Right ventricle myocardium inferior (tissue), 1 donor: ENCODE data around the gene ERLEC1. TPM values are rescaled to one million over a fixed set of nuclear protein-coding genes. Genes with fewer than 3 reads are reported as not detected.
"Not testable (repeated sequence)": the region's sequence is repeated elsewhere in the genome, so short reads cannot be mapped to it uniquely, and the experiment has no call there.

Source experiments
- ATAC-seq: fragments of 200-7000 bp; cut with Tn5 transposase; one replicate; pipeline ENCODE4 v1.9.1; 2020; ENCODE audit warnings: mild to moderate bottlenecking, moderate library complexity
- DNase-seq: peaks from one replicate; pipeline ENCODE4 v3.0.0; 2021; ENCODE audit errors: missing footprints
- intact Hi-C: fragments of 100-400 bp; cut with DNase I; formaldehyde crosslinking; loops from one replicate; pipeline ENCODE4 v1.11.0; 2022
- total RNA-seq: library from RNA; stranded (reverse); fragmentation: NEBNext Ultra II Directional; extraction: Animal tissue kit (Norgen Biotek cat#: 25700); gene quantifications from one replicate; pipeline ENCODE4 v1.2.1, GENCODE V29; 2021
- donor health status: DM: no; HTN: yes; CAD: no; lungs with severe emphysema.

Gene ERLEC1
- total RNA-seq, 1 donor from 2014 or later: 33.9 TPM

- DNase-seq (no peak), ATAC-seq (no peak)
- intact Hi-C loops: no loop called here
These were observed 8.2 kb upstream of the ERLEC1 start for GRCh38 chr2:53778536-53779162.

- no peak for DNase-seq
- no peak for ATAC-seq
These were observed 6.8 kb upstream of the ERLEC1 start for GRCh38 chr2:53780056-53780455.

GRCh38 chr2:53782676-53783075 lies 4.2 kb upstream of the ERLEC1 start:
- DNase-seq (no peak), ATAC-seq (no peak)
- intact Hi-C loops: no loop called here

More at GRCh38 chr2:53780056-53780455, 6.8 kb upstream of the ERLEC1 start:
- intact Hi-C loops: no loop called here

- no peak for ATAC-seq
- DNase-seq: no peak
- intact Hi-C loops: no loop called here
These were observed 2.4 kb upstream of the ERLEC1 start for GRCh38 chr2:53784436-53784835.

GRCh38 chr2:53785366-53785765 lies 1.5 kb upstream of the ERLEC1 start:
- no peak for ATAC-seq
- DNase-seq: no peak
- intact Hi-C loops: no loop called here

GRCh38 chr2:53786352-53786704 lies 516 bp upstream of the ERLEC1 start:
- intact Hi-C loops: no loop called here
- peak; percentile 32 for ATAC-seq
- DNase-seq: peak; percentile 71

- intact Hi-C loops: no loop called here
- DNase-seq (no peak), ATAC-seq (no peak)
These were observed 908 bp downstream of the ERLEC1 start for GRCh38 chr2:53787614-53788289.

- intact Hi-C loops: no loop called here
- ATAC-seq: no peak
These were observed 6.4 kb downstream of the ERLEC1 start for GRCh38 chr2:53793261-53793660.

GRCh38 chr2:53793821-53794220 lies 7.0 kb downstream of the ERLEC1 start:
- ATAC-seq: no peak
- intact Hi-C loops: no loop called here
- no peak for DNase-seq

More at GRCh38 chr2:53793261-53793660, 6.4 kb downstream of the ERLEC1 start:
- no peak for DNase-seq

GRCh38 chr2:53801547-53801946 lies 14.7 kb downstream of the ERLEC1 start:
- ATAC-seq: no peak
- DNase-seq: no peak
- intact Hi-C loops: no loop called here

- DNase-seq: no peak
- intact Hi-C loops: no loop called here
- ATAC-seq: no peak
These were observed 15.8 kb downstream of the ERLEC1 start for GRCh38 chr2:53802617-53803151.

GRCh38 chr2:53811601-53812000 lies 24.8 kb downstream of the ERLEC1 start:
- ATAC-seq: peak; percentile 50
- no peak for DNase-seq
- intact Hi-C loops: no loop called here

GRCh38 chr2:53813151-53813550 lies 26.3 kb downstream of the ERLEC1 start:
- DNase-seq (no peak), ATAC-seq (no peak)
- intact Hi-C loops: no loop called here

GRCh38 chr2:53818854-53819435 lies 32.1 kb downstream of the ERLEC1 start:
- DNase-seq: no peak
- intact Hi-C loops: no loop called here
- ATAC-seq: no peak

GRCh38 chr2:53819634-53820033 lies 32.8 kb downstream of the ERLEC1 start:
- DNase-seq (no peak), ATAC-seq (no peak)
- intact Hi-C loops: no loop called here

GRCh38 chr2:53820048-53820447 lies 33.2 kb downstream of the ERLEC1 start:
- intact Hi-C loops: no loop called here

GRCh38 chr2:53820711-53821110 lies 33.9 kb downstream of the ERLEC1 start:
- no peak for DNase-seq
- no peak for ATAC-seq
- intact Hi-C loops: no loop called here

More at GRCh38 chr2:53820048-53820447, 33.2 kb downstream of the ERLEC1 start:
- DNase-seq: no peak
- ATAC-seq: no peak

- ATAC-seq: no peak
- DNase-seq: no peak
- intact Hi-C loops: no loop called here
These were observed 35.0 kb downstream of the ERLEC1 start for GRCh38 chr2:53821810-53822209.

GRCh38 chr2:53823639-53824038 lies 36.8 kb downstream of the ERLEC1 start:
- DNase-seq, intact Hi-C loops, ATAC-seq: not testable (repeated sequence)

- ATAC-seq (no peak), DNase-seq (no peak)
- intact Hi-C loops: no loop called here
These were observed 39.2 kb downstream of the ERLEC1 start for GRCh38 chr2:53826030-53826410.
